NB4 (cell line): ENCODE results near the gene LRRK2.

Experiments
- DNase-seq: peaks from one replicate; pipeline ENCODE4 v3.0.0; 2010; ENCODE audit warnings: low read depth
- H3K4me3 ChIP-seq: one replicate; pipeline ENCODE4 v1.5.1; 2011; ENCODE audit warnings: mild to moderate bottlenecking, low read depth, low read length, moderate library complexity
- MYC ChIP-seq: IDR thresholded peaks from 2 replicates; pipeline ENCODE4 v1.6.1; 2011; ENCODE audit warnings: low read depth, low read length
- POLR2A ChIP-seq: IDR thresholded peaks from 2 replicates; pipeline ENCODE4 v1.6.1; 2011; ENCODE audit warnings: mild to moderate bottlenecking; ENCODE audit not compliant: insufficient read length; ENCODE audit errors: extremely low read depth
- TF ChIP-seq, protein P1 (sequence below): IDR thresholded peaks from one replicate; pipeline ENCODE4 v1.5.1; 2012; ENCODE audit warnings: low read depth, low read length
- TF ChIP-seq, protein P2 (sequence below): IDR thresholded peaks from 2 replicates; pipeline ENCODE4 v1.6.1; 2011; ENCODE audit warnings: low read depth, low read length

LRRK2 gene

DNA sequence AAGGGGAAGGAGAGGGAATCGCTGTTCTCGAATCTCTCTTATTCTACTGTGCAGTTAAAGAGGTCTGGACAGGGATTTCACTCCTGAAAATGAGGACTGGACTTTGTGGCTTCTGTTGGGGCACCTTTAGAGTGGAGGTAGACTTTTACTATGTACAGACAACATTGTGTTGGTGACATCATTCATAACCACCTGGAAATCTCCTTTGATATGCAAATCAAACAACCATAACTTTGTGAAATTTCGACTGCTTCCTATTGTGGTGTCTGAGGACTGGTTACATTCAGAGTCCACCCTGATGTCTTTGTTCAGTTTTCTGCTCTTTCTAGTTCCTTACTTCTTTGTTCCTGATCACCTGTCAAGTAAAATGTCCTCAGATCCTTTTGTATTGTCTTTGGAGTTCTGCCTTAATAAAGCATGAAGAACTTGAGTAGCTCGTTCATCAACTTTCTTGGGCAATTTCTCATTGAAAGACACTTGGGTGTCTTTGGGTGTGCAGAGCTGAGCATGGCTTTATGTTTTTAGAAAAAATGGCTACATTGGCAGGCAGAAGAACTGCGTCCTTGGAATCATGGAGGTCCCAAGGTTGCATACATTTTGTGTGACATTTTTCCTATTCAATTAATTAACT is 29.8 kb downstream of the LRRK2 start:
- TF ChIP-seq MYC (no peak), POLR2A (no peak)
- TF ChIP-seq, protein P1, sequence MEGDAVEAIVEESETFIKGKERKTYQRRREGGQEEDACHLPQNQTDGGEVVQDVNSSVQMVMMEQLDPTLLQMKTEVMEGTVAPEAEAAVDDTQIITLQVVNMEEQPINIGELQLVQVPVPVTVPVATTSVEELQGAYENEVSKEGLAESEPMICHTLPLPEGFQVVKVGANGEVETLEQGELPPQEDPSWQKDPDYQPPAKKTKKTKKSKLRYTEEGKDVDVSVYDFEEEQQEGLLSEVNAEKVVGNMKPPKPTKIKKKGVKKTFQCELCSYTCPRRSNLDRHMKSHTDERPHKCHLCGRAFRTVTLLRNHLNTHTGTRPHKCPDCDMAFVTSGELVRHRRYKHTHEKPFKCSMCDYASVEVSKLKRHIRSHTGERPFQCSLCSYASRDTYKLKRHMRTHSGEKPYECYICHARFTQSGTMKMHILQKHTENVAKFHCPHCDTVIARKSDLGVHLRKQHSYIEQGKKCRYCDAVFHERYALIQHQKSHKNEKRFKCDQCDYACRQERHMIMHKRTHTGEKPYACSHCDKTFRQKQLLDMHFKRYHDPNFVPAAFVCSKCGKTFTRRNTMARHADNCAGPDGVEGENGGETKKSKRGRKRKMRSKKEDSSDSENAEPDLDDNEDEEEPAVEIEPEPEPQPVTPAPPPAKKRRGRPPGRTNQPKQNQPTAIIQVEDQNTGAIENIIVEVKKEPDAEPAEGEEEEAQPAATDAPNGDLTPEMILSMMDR = no peak
- TF ChIP-seq, protein P2, sequence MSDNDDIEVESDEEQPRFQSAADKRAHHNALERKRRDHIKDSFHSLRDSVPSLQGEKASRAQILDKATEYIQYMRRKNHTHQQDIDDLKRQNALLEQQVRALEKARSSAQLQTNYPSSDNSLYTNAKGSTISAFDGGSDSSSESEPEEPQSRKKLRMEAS = no peak
- no peak overlapping the region for H3K4me3 ChIP-seq
- DNase-seq = no peak

DNA sequence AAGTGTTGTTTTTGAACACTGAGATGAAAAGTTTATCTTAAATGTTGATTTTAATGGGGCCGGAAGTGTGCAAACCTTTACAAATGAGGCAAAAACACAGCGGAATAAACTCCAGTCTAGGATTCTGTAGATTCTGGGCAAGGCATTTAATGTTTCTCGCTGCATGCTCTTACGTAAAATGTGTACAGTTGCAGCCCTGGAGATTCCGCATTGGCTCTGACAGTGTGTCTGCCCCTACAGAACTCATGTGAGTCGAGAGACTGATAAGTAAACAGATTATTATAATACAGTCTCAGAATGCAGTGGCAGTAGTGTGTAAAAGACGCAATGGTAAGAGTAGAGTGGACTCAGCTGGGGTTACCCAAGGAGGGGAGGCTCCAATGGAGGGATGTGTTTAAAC is 33.6 kb downstream of the LRRK2 start:
- no peak overlapping the region for H3K4me3 ChIP-seq
- TF ChIP-seq, protein P2 = no peak
- TF ChIP-seq, protein P1 = no peak
- DNase-seq = no peak

DNA sequence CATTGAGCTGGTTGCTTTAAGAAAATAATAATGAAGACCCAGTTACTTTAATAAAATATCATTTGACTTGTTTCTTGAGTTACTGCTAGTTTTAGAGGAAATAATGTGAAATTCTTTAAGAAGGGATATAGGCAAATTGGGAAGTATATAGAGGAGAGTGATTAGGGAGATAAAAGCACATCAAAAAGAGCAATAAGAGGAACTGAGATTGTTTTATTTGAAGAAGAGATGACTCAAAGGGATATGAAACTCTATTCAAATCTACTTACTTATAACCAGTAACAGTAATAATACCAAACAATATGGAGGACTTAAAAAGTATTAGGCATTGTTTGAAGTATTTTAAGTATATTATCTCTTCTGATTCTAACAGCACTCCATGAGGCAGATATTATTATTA is 37.1 kb downstream of the LRRK2 start:
- no peak for DNase-seq
- no peak overlapping the region for H3K4me3 ChIP-seq
- TF ChIP-seq, protein P1 = no peak
- TF ChIP-seq MYC = no peak
- TF ChIP-seq POLR2A = no peak
- TF ChIP-seq, protein P2 = no peak

DNA sequence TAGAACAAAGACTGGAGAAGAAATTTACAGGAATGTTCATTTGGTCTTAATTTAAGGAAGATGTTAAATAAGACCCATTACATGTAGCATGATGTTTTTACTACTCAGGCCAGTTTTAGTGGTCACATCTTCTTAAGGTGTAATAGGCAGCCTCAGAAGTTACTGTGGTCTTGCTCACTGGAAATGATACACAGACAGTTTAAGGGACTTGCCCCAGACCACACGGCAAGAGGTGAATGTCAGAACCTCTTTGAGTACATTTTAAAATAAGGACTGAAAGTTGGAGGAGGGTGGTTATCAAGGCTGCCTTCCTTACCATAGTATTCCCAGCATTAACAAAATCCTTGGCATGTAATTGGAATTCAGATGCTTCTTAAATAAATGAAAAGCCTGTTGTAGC is 37.9 kb downstream of the LRRK2 start:
- no peak overlapping the region for H3K4me3 ChIP-seq
- TF ChIP-seq, protein P2 = no peak
- TF ChIP-seq, protein P1 = no peak
- TF ChIP-seq POLR2A = no peak
- TF ChIP-seq MYC = no peak
- no peak for DNase-seq

DNA sequence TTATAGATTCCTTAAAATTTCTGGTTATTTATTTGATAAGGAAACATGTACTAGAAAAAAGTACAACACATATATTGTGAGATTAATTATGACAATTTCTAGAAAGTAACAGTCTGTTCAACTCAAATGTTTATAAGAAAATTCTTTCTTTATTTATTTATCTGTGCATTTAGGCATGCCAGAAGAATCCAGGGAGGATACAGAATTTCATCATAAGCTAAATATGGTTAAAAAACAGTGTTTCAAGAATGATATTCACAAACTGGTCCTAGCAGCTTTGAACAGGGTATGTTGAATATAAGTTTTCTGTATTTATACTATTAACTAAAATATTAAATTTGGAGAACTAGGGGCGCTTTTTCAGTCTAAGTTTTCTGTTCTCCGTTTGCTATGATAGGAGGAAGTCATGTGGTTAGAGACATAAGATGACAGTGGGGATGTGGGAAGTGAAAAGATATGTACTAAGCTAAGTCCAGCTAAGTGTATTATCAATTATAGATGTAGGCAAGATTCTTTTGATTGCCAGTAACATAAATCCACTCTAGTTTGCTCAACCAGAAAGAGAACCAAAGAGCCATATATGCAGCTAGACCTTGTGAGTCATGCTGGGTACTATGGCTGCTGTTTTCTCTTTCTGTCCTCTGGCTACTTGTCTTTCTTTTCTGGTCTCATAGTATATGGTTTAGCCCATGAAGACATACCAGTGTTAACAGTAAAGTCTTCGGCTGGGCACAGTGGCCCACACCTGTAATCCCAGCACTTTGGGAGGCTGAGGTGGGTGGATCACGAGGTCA is 39.0 kb downstream of the LRRK2 start:
- DNase-seq = peak; percentile 8
- TF ChIP-seq MYC = no peak
- TF ChIP-seq, protein P2 = no peak
- no peak for TF ChIP-seq POLR2A
- TF ChIP-seq, protein P1 = no peak
- no peak overlapping the region for H3K4me3 ChIP-seq
